NCI-H2171 (cell line): ENCODE results near the gene IFNAR1.
"Not testable (repeated sequence)": the region's sequence is repeated elsewhere in the genome, so short reads cannot be mapped to it uniquely, and the experiment has no call there.

ENCODE experiments used
- DNase-seq: peaks from one replicate; lab custom pipeline; 2025; lab: John Stamatoyannopoulos, UW

IFNAR1 gene

GRCh38 chr21:33377221-33377920 is 52.6 kb downstream of the IFNAR1 start:
- DNase-seq = no peak

GRCh38 chr21:33378081-33378480 is 53.3 kb downstream of the IFNAR1 start:
- DNase-seq = no peak

GRCh38 chr21:33379934-33380333 is 55.2 kb downstream of the IFNAR1 start:
- not testable (repeated sequence) for DNase-seq

- DNase-seq = no peak
These were observed 55.8 kb downstream of the IFNAR1 start for GRCh38 chr21:33380483-33380998.

DNA sequence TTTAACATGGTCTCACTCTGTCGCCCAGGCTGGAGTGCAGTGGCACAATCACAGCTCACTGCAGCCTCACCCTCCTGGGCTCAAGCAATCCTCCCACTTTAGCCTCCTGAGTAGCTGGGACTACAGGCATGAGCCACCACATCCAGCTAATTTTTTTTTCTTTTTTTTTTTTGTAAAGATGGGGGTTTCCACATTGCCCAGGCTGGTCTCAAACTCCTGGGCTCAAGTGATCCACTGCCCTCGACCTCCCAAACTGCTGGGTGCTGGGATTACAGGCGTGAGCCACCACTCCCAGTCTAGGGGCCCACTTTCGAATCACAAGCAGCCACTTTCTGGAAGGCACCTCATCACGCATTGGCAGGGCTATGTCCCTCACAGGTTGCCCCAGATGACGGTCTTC is 56.6 kb downstream of the IFNAR1 start:
- DNase-seq = not testable (repeated sequence)

DNA sequence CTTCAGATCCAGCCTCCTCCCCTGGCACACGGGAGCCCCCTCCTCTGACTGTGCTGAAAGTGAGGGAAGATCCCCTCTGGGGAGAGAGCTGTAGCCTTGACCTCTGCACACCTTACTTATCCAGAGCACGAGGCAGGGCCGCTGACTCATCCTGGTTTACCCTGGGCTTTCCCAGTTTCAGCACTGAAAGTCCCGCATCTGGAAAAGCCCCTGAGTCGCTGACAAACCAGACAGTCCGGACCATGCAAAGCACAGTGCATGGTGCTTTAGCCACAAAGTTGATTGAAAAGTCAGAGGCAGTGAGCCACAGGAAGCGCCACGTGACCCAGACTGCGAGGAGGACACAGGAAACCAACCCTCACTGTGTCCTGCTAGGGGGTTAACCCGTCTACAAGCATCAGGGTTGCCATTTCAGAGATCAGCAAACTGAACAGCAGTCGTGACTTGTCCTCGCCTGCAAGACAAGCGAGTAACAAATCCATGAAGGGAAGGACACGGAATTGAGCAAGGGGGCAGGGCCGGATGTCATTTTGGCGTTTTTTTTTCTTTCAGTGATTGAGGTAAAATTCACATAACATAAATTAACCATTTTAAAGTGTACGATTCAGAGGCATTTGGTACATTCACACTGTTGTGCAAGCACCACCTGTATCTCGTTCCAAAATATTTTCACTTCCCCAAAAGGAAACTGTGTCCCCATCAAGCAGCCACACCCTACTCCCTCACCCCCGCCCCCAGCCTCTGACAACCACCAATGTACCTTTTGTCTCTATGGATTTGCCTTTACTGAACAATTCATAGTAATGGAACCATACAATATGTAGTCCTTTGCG is 58.5 kb downstream of the IFNAR1 start:
- DNase-seq = no peak

GRCh38 chr21:33384841-33385331 is 60.1 kb downstream of the IFNAR1 start:
- DNase-seq = no peak

DNA sequence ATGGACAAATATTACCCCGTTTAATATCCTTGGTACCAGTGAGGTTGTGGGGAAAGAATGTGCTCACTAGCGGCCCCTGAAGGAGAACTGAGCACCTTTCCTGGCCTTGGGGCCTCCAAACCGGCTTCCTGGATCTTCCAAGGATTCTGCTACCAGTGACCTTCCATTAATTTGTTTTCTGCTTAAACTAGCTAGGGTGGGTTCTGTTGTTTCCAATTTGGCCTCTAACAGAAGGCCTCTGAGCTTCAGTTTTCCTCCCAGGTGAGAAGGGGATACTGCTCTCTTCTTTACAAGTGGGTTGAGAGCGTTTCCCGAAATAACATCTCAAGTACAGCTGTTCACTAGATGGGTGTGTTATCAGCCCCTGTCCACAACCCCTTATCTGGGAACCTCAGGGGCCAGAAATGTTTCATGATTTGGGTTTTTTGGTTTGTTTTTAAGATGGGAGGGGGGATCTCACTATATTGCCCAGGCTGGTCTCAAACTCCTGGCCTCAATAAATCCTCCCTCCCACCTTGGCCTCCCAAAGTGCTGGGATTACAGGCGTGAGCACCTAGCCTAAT is 61.5 kb downstream of the IFNAR1 start:
- DNase-seq = no peak

DNA sequence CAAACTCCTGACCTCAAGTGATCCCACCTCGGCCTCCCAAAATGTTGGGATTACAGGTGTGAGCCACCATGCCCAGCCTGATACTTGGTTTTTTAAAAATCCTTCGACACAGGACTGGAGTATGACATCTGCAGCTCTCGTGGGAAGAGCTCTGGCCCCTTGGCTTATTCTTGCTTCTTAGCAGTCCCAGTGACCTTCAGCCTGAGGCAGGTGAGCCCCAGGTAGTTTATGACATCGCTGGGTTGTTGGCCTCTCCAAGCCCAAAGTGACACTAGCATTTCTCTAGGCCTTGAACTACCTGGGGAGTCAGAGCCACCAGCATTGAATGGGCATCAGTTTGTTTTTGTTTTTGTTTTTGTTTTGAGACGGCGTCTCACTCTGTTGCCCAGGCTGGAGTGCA is 62.5 kb downstream of the IFNAR1 start:
- no peak for DNase-seq

- no peak for DNase-seq
These were observed 63.4 kb downstream of the IFNAR1 start for GRCh38 chr21:33388188-33388587.

- DNase-seq = no peak
These were observed 65.7 kb downstream of the IFNAR1 start for GRCh38 chr21:33390479-33390878.

DNA sequence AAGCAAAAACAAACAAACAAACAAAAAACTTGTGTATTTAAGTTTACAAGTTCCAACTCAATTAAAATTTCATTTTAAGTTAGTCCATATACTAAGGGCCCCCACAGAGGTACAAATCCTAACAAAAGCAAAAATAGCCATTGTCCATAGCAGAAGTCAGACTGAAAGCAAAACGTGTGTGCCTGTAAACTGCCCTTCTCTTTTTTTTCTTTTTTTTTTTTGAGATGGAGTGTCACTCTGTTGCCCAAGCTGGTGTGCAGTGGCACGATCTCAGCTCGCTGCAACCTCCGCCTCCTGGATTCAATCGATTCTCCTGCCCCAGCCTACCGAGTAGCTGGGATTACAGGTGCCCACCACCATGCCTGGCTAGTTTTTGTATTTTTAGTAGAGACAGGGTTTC is 66.9 kb downstream of the IFNAR1 start:
- no peak for DNase-seq

- no peak for DNase-seq
These were observed 67.7 kb downstream of the IFNAR1 start for GRCh38 chr21:33392284-33392985.

DNA sequence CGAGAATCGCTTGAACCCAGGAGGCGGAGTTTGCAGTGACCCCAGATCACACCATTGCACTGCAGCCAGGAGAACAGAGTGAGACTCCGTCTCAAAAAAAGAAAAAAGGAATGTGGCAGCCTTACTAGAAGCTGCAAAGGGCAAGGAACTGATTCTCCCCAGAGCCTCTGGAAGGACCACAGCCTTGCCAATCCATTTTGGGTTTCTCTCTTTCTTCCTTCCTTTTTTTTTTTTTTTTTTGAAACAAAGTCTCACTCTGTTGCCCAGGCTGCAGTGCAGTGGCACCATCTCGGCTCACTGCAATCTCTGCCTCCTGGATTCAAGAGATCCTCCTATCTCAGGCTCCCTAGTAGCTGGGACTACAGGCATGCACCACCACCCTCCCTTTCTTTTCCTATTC is 68.6 kb downstream of the IFNAR1 start:
- DNase-seq = no peak

DNA sequence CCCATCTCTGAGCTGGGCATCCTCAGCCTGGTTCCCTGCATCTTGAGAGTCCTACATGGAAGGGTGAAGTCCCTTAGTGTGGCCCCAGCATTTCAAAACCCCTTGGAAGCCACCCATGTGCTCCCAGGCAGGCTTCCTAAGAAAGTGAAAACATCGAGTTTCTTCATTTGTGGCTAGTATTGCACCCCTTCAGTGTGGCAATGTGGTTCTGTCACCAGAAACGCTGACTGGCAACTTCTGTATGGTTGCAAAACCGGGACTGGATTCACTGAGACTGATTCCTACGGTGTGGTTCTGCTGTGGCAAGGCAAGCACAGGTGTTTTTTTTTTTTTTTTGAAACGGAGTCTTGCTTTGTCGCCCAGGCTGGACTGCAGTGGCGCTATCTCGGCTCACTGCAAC is 69.5 kb downstream of the IFNAR1 start:
- no peak for DNase-seq

- DNase-seq = no peak
These were observed 71.1 kb downstream of the IFNAR1 start for GRCh38 chr21:33395891-33396331.

DNA sequence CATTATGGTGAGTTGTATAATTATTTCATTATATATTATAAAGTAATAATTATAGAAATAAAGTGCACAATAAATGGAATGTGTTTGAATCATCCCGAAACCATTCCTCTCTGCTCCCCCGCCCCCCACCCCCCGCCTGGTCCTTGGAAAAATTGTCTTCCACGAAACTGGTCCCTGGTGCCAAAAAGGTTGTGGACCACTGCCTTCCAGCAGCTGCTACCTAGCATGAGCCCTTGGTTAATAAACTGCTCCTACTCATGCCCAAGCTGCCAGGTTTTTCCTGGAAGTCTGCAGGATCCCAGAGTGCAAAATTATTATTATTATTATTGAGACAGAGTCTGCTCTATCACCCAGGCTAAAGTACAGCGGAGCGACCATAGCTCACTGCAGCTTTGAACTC is 71.7 kb downstream of the IFNAR1 start:
- no peak for DNase-seq

GRCh38 chr21:33396951-33397350 is 72.2 kb downstream of the IFNAR1 start:
- no peak for DNase-seq

GRCh38 chr21:33397717-33398116 is 72.9 kb downstream of the IFNAR1 start:
- DNase-seq = no peak

GRCh38 chr21:33398361-33398760 is 73.6 kb downstream of the IFNAR1 start:
- no peak for DNase-seq

DNA sequence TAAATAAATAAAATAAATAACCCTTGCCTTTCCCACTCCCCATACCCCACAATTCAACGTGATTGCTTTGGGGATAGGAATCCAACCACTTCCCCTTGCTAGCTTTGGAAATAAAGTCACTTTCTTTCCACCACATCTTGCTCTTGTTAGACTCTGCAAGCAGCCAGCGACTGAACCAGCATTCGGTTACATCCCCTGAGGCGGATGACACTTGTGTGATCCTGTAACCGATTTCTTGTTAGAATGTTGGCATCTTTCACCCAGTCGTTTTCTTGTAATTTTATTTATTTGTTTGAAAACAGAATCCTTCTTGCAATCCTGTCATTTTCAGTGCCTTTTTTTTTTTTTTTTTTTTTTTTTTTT is 76.8 kb downstream of the IFNAR1 start:
- no peak for DNase-seq
